SK-N-SH (cell line): Measurements from ENCODE around the gene PEF1. TPM values are rescaled to one million over a fixed set of nuclear protein-coding genes. Genes with fewer than 3 reads are reported as not detected.

ENCODE experiments used
- CTCF ChIA-PET: fragments of 300-600, 350-600 bp; formaldehyde crosslinking; extraction: SDS; loops from one replicate; lab custom pipeline; 2021; lab: Yijun Ruan, JAX
- POLR2A ChIA-PET: fragments of 350-600 bp; sonication (Branson Sonifier 250); formaldehyde crosslinking; extraction: SDS; loops from one replicate; lab custom pipeline; 2020; ENCODE audit warnings: antibody characterized with exemption, inconsistent platforms; lab: Yijun Ruan, JAX
- DNase-seq: peaks from one replicate; pipeline ENCODE4 v3.0.0; 2012
- H2AFZ ChIP-seq: fragments of 200-600 bp; sonication (generic); 2 replicates; pipeline ENCODE4 v1.8.1; 2016; ENCODE audit warnings: antibody characterized with exemption, mild to moderate bottlenecking, low read depth
- H3F3A ChIP-seq: fragments of 200-600 bp; sonication (generic); replicated peaks from 2 replicates; pipeline ENCODE3; 2016; ENCODE audit warnings: antibody characterized with exemption, mild to moderate bottlenecking; ENCODE audit not compliant: insufficient read depth
- H3K27ac ChIP-seq, 2 experiments: fragments of 200-500 bp in 1 of 2; fragments of 200-600 bp in 1 of 2; sonication (Bioruptor generic) in 1 of 2; sonication (generic), shearing (Covaris generic) in 1 of 2; 2 replicates each; pipeline versions ENCODE4 v1.5.1 to v1.6.1; 2014 to 2016; ENCODE audit warnings: low read depth in 2 of 2, inconsistent platforms in 1 of 2, low read length in 1 of 2, mild to moderate bottlenecking in 1 of 2, mixed read lengths in 1 of 2
- H3K27me3 ChIP-seq: fragments of 200-600 bp; sonication (generic), shearing (Covaris generic); 2 replicates; pipeline ENCODE4 v1.6.1; 2016; ENCODE audit warnings: mixed run types; ENCODE audit not compliant: insufficient read depth
- H3K36me3 ChIP-seq, 2 experiments: fragments of 200-500 bp in 1 of 2; fragments of 200-600 bp in 1 of 2; sonication (Bioruptor generic) in 1 of 2; sonication (generic) in 1 of 2; replicated peaks in 1 of 2; 2 replicates each; pipeline versions ENCODE3 to v1.5.1; 2014 to 2016; ENCODE audit warnings: low read length in 1 of 2, mild to moderate bottlenecking in 1 of 2; ENCODE audit not compliant: insufficient read depth in 2 of 2, control insufficient read depth in 1 of 2
- H3K4me1 ChIP-seq, 2 experiments: fragments of 200-500 bp in 1 of 2; fragments of 200-600 bp in 1 of 2; sonication (Bioruptor generic) in 1 of 2; sonication (generic), shearing (Covaris generic) in 1 of 2; 2 replicates each; pipeline versions ENCODE4 v1.5.1 to v1.6.1; 2014 to 2016; ENCODE audit warnings: low read depth in 1 of 2, low read length in 1 of 2, mixed run types in 1 of 2; ENCODE audit not compliant: insufficient read depth in 2 of 2, control insufficient read depth in 1 of 2
- H3K4me2 ChIP-seq: fragments of 200-600 bp; sonication (generic), shearing (Covaris generic); 2 replicates; pipeline ENCODE4 v1.6.1; 2017; ENCODE audit warnings: mixed run types
- H3K4me3 ChIP-seq, 2 experiments: fragments of 200-500 bp in 1 of 2; fragments of 200-600 bp in 1 of 2; sonication (Bioruptor generic) in 1 of 2; sonication (generic), shearing (Covaris generic) in 1 of 2; 2 replicates each; pipeline versions ENCODE4 v1.5.1 to v1.8.1; 2014 to 2016; ENCODE audit warnings: low read depth in 2 of 2, inconsistent platforms in 1 of 2, low read length in 1 of 2, mild to moderate bottlenecking in 1 of 2, mixed read lengths in 1 of 2, moderate library complexity in 1 of 2
- H3K79me2 ChIP-seq: fragments of 200-600 bp; sonication (generic); 2 replicates; pipeline ENCODE4 v1.8.1; 2017; ENCODE audit warnings: mild to moderate bottlenecking; ENCODE audit not compliant: insufficient read depth
- H3K9ac ChIP-seq: fragments of 200-600 bp; sonication (generic); 2 replicates; pipeline ENCODE4 v1.6.1; 2017; ENCODE audit warnings: mixed run types
- H3K9me2 ChIP-seq: fragments of 200-600 bp; sonication (generic); 2 replicates; pipeline ENCODE4 v1.6.1; 2017; ENCODE audit warnings: mixed run types
- H3K9me3 ChIP-seq: fragments of 200-600 bp; sonication (generic); 2 replicates; pipeline ENCODE4 v1.6.1; 2017; ENCODE audit warnings: mixed run types, mild to moderate bottlenecking, moderate library complexity
- H4K20me1 ChIP-seq: fragments of 200-600 bp; sonication (generic); 2 replicates; pipeline ENCODE4 v1.6.1; 2017; ENCODE audit warnings: mild to moderate bottlenecking, mixed run types; ENCODE audit not compliant: insufficient read depth
- CHD2 ChIP-seq: fragments of 150-350 bp; IDR thresholded peaks from 2 replicates; pipeline ENCODE4 v1.6.1; 2018; ENCODE audit warnings: low read length; ENCODE audit not compliant: partially characterized antibody
- CTCF ChIP-seq: fragments of 200-600 bp; sonication (generic); IDR thresholded peaks from 2 replicates; pipeline ENCODE4 v1.6.1; 2017; ENCODE audit warnings: antibody characterized with exemption, mild to moderate bottlenecking, moderate library complexity
- EP300 ChIP-seq, 2 experiments: IDR thresholded peaks; 2 replicates each; pipeline versions ENCODE4 v1.4.0 to v1.6.1; 2012; ENCODE audit warnings: borderline replicate concordance in 1 of 2, low read depth in 1 of 2, low read length in 1 of 2
- GATA2 ChIP-seq: sonication (generic); formaldehyde crosslinking; IDR thresholded peaks from 2 replicates; pipeline ENCODE4 v1.5.0; 2020; ENCODE audit warnings: mild to moderate bottlenecking, missing genetic modification reagents
- JUND ChIP-seq: IDR thresholded peaks from 2 replicates; pipeline ENCODE4 v1.4.0; 2012
- MAX ChIP-seq: IDR thresholded peaks from 2 replicates; pipeline ENCODE4 v1.4.0; 2012; ENCODE audit warnings: low read depth
- POLR2AphosphoS5 ChIP-seq: IDR thresholded peaks from 2 replicates; pipeline ENCODE4 v1.6.1; 2012; ENCODE audit warnings: low read depth, low read length
- RAD21 ChIP-seq: IDR thresholded peaks from 2 replicates; pipeline ENCODE4 v1.6.1; 2012; ENCODE audit warnings: mild to moderate bottlenecking, low read length
- RCOR1 ChIP-seq: fragments of 150-350 bp; IDR thresholded peaks from 2 replicates; pipeline ENCODE4 v1.6.1; 2017; ENCODE audit warnings: antibody characterized with exemption, low read length
- RFX5 ChIP-seq: IDR thresholded peaks from 2 replicates; pipeline ENCODE4 v1.6.1; 2012; ENCODE audit warnings: mild to moderate bottlenecking, improper control_type of control experiment, low read length
- RXRA ChIP-seq: IDR thresholded peaks from 2 replicates; pipeline ENCODE4 v1.4.0; 2012; ENCODE audit warnings: low read depth, mild to moderate bottlenecking, borderline replicate concordance
- WGBS: methylation state at CpG from one replicate; pipeline ENCODE4 v1.1.6; 2017; ENCODE audit warnings: low lambda C conversion rate; 5-methylcytosine and 5-hydroxymethylcytosine counted together
- polyA plus RNA-seq, 3 experiments: library from polyadenylated mRNA; depleted of rRNA; stranded (reverse); fragments of >200 nt; gene quantifications; 2 replicates each; pipeline ENCODE4 v1.2.3, GENCODE V29; 2012

PEF1 gene
- polyA plus RNA-seq, 1 of the 3 experiments (the other 2 are of a cell fraction), result 51.9 TPM

DNA sequence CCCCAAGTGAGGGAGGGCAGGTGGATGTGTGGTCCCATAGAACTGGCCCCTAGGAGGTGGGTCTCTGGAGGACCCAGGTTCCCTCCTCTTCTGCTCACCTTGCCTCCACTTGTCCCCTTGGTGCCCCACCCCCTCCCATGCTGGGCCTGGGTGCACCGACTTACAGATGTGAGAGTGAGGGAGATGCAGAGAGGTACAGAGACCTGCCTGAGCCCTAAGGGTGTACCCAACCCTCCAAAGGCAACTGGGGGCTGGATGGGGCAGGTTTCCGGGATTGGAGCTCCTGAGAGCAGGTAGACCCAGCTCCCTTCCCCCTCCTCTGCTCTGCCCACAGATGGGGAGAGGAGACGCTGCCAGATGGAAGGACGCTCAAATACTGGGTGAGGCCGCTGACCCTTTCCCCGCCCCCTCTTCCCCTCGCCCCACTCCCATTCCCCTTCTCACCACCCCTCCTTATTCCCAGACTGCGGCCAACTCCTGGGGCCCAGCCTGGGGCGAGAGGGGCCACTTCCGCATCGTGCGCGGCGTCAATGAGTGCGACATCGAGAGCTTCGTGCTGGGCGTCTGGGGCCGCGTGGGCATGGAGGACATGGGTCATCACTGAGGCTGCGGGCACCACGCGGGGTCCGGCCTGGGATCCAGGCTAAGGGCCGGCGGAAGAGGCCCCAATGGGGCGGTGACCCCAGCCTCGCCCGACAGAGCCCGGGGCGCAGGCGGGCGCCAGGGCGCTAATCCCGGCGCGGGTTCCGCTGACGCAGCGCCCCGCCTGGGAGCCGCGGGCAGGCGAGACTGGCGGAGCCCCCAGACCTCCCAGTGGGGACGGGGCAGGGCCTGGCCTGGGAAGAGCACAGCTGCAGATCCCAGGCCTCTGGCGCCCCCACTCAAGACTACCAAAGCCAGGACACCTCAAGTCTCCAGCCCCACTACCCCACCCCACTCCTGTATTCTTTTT, 58.0 kb downstream of the PEF1 start (continued):
- TF ChIP-seq CTCF (no peak), POLR2AphosphoS5 (no peak), RFX5 (no peak), CHD2 (no peak), RCOR1 (no peak), GATA2 (no peak), RAD21 (no peak), JUND (no peak), RXRA (no peak), EP300 (IDR thresholded peaks at IDR 0.05; ENCODE audit: borderline replicate concordance in 1 of 2, low read depth in 1 of 2, low read length in 1 of 2) (no peak)

GRCh38 chr1:31585736-31586365, 58.8 kb downstream of the PEF1 start:
- H4K20me1 ChIP-seq, result no peaks in the 10 kb centered on the region
- H3K9ac ChIP-seq, result no peak overlapping the region
- no peak overlapping the region for H3K4me3 ChIP-seq
- no peaks in the 10 kb centered on the region for H3K27me3 ChIP-seq
- no peak overlapping the region for H3K27ac ChIP-seq
- no peak for DNase-seq
- no peaks in the 10 kb centered on the region for H3K9me3 ChIP-seq
- H3K36me3 ChIP-seq, result no peaks in the 10 kb centered on the region
- POLR2A ChIA-PET, result no interaction called here
- 78% methylated on average over 8 of the region's 11 CpGs for WGBS
- no peak overlapping the region for H2AFZ ChIP-seq
- no peaks in the 10 kb centered on the region for H3F3A ChIP-seq
- TF ChIP-seq RAD21, result no peak
- no peak for TF ChIP-seq RXRA
- TF ChIP-seq MAX, result no peak
- no peaks in the 10 kb centered on the region for H3K79me2 ChIP-seq
- H3K9me2 ChIP-seq, result no peaks in the 10 kb centered on the region
- CTCF ChIA-PET, result interaction anchor here (0.7 to 4.5 kb wide), 7 partner anchors 8 to 203 kb away, joined by 3 to 36 read pairs (median 4); partner anchors contain the start of gene HCRTR1
- H3K4me2 ChIP-seq, result no peak overlapping the region
- peaks cover 0 to 18% of the 10 kb centered on the region in 2 experiments; a peak in 2 of 4 replicates for H3K4me1 ChIP-seq
